AG04450 (cell line): Measurements from ENCODE around the gene MCTP1. TPM values are rescaled to one million over a fixed set of nuclear protein-coding genes. Genes with fewer than 3 reads are reported as not detected.

Experiments used
- CTCF ChIA-PET: fragments of 300-600, 350-600 bp; formaldehyde crosslinking; extraction: SDS; loops from one replicate; lab custom pipeline; 2022; ENCODE audit warnings: antibody characterized with exemption, inconsistent platforms; lab: Charles Lee
- POLR2A ChIA-PET: fragments of 350-600 bp; formaldehyde crosslinking; extraction: SDS; loops from one replicate; lab custom pipeline; 2021; ENCODE audit warnings: antibody characterized with exemption, inconsistent platforms; lab: Yijun Ruan, JAX
- DNase-seq: peaks from one replicate; pipeline ENCODE4 v3.0.0-alpha.2; 2011; ENCODE audit warnings: low read depth, low spot score
- H3K27ac ChIP-seq: one replicate; pipeline ENCODE4 v1.5.1; 2012; ENCODE audit warnings: low read depth, low read length, control low read depth
- H3K27me3 ChIP-seq: one replicate; pipeline ENCODE4 v1.6.0; 2012; ENCODE audit warnings: low read length; ENCODE audit not compliant: control insufficient read depth, insufficient read depth
- H3K4me3 ChIP-seq: 2 replicates; pipeline ENCODE4 v1.5.1; 2011; ENCODE audit warnings: mild to moderate bottlenecking, low read depth, low read length, control low read depth
- H3K9me3 ChIP-seq: 2 replicates; pipeline ENCODE4 v1.5.1; 2012; ENCODE audit warnings: low read length; ENCODE audit not compliant: control insufficient read depth, insufficient read depth
- polyA plus RNA-seq: library from polyadenylated mRNA; depleted of rRNA; stranded (reverse); fragments of >200 nt; gene quantifications from 2 replicates; pipeline ENCODE4 v1.2.3, GENCODE V29; 2011
- TF ChIP-seq, protein P1 (sequence below): IDR thresholded peaks from 2 replicates; pipeline ENCODE4 v1.5.1; 2011; ENCODE audit warnings: low read depth, low read length, control low read depth, inconsistent platforms

Gene MCTP1
- polyA plus RNA-seq, 1 experiment, result 0.66 TPM

DNA sequence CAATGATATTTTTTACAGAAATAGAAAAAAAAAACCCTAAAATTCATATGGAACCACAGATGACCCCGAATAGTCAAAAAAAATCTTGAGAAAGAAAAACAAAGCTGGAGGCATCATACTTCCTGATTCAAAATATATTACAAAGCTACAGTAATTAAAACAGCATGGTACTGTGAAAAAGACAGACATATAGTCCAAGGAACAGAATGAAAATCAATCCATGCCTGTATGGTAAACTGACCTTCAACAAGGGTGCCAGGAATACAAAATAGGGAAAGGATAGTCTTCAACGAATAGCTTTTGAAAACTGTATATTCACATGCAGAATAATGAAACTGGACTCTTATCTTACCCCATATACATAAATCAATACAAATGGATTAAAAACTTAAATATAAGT is 307.5 kb downstream of the MCTP1 start:
- Histone ChIP-seq H3K27ac (no peak overlapping the region), H3K27me3 (no peaks in the 10 kb centered on the region), H3K4me3 (no peak overlapping the region), H3K9me3 (no peaks in the 10 kb centered on the region)
- TF ChIP-seq, protein P1, sequence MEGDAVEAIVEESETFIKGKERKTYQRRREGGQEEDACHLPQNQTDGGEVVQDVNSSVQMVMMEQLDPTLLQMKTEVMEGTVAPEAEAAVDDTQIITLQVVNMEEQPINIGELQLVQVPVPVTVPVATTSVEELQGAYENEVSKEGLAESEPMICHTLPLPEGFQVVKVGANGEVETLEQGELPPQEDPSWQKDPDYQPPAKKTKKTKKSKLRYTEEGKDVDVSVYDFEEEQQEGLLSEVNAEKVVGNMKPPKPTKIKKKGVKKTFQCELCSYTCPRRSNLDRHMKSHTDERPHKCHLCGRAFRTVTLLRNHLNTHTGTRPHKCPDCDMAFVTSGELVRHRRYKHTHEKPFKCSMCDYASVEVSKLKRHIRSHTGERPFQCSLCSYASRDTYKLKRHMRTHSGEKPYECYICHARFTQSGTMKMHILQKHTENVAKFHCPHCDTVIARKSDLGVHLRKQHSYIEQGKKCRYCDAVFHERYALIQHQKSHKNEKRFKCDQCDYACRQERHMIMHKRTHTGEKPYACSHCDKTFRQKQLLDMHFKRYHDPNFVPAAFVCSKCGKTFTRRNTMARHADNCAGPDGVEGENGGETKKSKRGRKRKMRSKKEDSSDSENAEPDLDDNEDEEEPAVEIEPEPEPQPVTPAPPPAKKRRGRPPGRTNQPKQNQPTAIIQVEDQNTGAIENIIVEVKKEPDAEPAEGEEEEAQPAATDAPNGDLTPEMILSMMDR, result no peak
- ChIA-PET POLR2A (no interaction called here), CTCF (interaction anchor here (2.2 to 2.5 kb wide), 2 partner anchors 8 to 9 kb away, joined by 8 to 9 read pairs; no protein-coding TSS in a partner anchor)
- no peak for DNase-seq

DNA sequence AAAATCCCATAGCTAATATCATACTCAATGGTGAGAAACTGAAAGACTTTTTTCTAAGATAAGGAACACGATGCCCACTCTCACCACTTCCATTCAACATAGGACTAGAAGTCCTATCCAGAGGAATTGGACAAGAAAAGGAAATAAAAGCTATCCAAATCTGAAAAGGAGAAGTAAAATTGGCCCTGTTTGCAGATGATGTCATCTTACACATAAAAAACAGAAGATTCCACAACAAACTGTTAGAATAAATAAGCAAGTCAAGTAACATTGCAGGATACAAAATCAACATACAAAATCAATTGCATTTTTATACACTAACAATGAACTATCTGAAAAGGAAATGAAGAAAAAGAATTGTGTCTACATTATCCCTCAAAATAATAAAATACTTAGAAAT is 308.0 kb downstream of the MCTP1 start:
- no peaks in the 10 kb centered on the region for H3K27me3 ChIP-seq
- DNase-seq, result no peak
- no peak overlapping the region for H3K4me3 ChIP-seq
- ChIA-PET CTCF (interaction anchor here (2.2 kb wide), 1 partner anchor 9 kb away, joined by 9 read pairs; no protein-coding TSS in a partner anchor), POLR2A (no interaction called here)
- TF ChIP-seq, protein P1, result no peak
- no peaks in the 10 kb centered on the region for H3K9me3 ChIP-seq
- H3K27ac ChIP-seq, result no peak overlapping the region

DNA sequence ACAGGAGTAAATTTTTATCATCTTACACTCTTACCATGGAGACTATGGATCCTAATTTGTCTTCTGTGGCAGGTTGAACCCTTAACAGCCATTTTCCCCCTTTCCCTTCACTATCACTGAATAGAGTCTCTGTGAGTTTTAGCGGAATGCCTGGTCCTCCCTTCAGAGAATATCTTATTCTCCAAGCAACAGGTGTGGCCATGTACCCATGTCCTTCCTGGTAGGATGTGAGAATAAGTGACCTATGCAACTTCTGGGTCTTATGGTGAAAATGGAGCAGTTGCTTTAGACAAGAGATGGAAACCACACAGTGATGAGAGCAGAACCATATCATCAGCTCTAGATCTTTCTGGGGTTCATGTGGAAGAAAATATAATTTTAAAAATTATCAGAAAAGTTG is 312.6 kb downstream of the MCTP1 start:
- no peak overlapping the region for H3K4me3 ChIP-seq

DNA sequence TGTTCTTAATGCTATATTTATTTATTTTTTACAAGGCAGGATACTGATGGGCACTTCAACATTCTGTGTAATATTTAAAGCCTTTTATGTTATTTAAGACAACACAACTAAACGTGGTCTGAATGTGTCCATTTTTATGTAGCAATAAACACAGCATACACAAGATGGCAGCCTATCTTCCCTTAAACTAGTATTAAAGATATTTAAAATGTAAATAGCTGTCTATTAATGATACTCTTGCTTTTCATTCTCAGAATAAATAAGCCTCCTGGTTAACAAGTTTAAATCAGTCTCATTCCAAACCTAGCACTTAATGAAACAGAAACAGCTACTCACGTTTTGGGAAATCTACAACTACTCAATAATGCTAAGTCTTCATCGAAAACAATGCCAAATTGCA is 315.7 kb downstream of the MCTP1 start:
- TF ChIP-seq, protein P1, result peak; percentile 38
- no peak for DNase-seq
- H3K27ac ChIP-seq, result no peak overlapping the region
- ChIA-PET CTCF (interaction anchor here (0.6 to 3.6 kb wide), 11 partner anchors 10 to 316 kb away, joined by 3 to 72 read pairs (median 5); partner anchors contain the start of gene MCTP1), POLR2A (no interaction called here)
- no peaks in the 10 kb centered on the region for H3K9me3 ChIP-seq
- H3K27me3 ChIP-seq, result no peaks in the 10 kb centered on the region
- H3K4me3 ChIP-seq, result no peak overlapping the region

More for the DNA sequence above, 312.6 kb downstream of the MCTP1 start:
- Histone ChIP-seq H3K27ac (no peak overlapping the region), H3K9me3 (no peaks in the 10 kb centered on the region), H3K27me3 (no peaks in the 10 kb centered on the region)
- no peak for DNase-seq
- TF ChIP-seq, protein P1, result no peak
- ChIA-PET POLR2A (no interaction called here), CTCF (no interaction called here)

DNA sequence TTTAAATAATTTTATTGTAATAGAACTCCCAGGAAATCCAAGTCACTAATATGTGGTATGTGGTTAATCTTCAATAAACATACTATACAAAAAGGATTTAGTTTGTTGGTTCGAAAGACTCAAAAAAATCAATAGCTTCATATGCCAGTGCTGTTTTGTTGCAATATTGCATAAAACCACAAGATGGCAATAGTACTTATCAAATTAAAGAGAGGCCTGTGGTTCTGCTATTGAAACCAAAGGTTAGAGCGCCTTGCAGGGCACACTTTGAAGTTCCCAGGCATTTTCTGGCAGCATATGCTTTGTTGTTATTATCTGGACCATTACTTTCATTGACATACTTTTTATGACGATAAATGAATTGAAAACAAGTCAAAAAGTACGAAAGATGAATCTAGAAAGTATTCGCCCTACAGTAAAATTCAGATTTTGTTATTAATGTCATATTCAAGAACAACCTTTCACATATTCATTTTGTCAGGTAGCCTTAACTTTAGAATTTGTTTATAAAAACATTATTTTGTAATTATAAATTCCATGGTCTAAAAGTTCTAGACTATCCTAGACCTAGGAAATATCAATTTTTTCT is 316.3 kb downstream of the MCTP1 start:
- Histone ChIP-seq H3K27ac (no peak overlapping the region), H3K27me3 (no peaks in the 10 kb centered on the region), H3K9me3 (no peaks in the 10 kb centered on the region), H3K4me3 (no peak overlapping the region)
- CTCF ChIA-PET, result interaction anchor here (0.5 to 3.6 kb wide), 34 partner anchors 9 to 582 kb away, joined by 3 to 72 read pairs (median 4); partner anchors contain the start of gene MCTP1
- TF ChIP-seq, protein P1, result peak; percentile 71
- DNase-seq, result peak; percentile 33
- POLR2A ChIA-PET, result interaction anchor here (0.6 kb wide), 1 partner anchor 1360 kb away, joined by 3 read pairs; no protein-coding TSS in a partner anchor
